ENCODE measurements around the gene RPN1.

The RPN1 gene

DNA sequence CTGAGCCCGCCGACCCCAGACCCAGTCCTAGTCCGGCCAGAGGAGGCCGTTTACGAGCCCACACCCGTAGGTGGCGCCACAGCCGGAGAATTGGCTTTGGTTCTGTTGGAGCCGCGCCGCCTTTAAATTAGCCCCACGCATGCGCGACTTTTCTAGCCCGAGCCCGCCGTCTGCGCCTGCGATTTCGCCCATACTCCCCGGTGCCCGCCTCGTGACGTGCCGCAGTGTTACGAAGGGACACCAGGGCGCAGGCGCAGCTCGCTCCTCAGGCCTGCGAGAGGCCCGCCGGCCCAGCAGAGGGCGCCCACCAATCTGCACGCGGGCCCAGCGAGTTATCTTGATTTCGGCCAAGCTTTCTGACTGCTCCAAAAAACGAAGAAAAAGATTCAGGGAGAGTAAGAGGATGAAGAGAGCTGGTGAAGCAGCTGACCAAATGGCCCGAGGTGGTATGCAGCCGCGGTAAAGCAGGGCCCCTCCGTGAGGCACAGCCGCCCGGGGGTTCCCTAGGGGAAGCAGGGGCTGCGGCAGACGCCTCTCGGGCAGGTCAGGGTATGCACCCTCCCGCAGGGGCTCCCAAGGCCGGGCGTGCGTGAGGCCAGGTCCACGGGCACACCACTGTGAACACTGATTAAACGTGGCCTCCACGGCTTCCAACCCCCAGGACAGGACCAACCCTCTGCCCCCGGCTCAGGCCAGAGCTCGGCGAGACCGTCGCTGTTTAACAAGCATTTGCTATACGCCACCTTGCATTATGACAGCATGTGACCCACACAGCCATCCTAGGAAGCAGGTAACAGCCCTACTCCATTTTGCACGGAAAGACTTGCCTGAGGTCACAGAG, 32.8 kb downstream of the RPN1 start:
- H3K4me1 Mint-ChIP-seq: peaks cover 40% of the 10 kb centered on the region

DNA sequence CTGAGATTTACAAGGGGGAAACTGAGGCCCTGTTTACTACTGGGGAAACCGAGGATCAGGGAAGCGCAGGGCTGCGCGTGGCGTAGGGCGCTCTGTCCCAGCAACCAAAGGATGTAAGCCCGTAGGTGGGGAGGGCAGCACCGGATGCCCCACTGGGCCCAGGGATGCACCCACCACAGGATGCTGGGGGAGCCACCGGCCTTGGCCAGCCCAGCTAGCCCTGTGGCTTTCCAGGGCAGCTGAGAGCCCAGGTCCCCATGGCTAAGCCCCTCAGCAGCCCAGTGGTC, 33.4 kb downstream of the RPN1 start:
- no peak for DNase-seq
- TF ChIP-seq, protein P1, sequence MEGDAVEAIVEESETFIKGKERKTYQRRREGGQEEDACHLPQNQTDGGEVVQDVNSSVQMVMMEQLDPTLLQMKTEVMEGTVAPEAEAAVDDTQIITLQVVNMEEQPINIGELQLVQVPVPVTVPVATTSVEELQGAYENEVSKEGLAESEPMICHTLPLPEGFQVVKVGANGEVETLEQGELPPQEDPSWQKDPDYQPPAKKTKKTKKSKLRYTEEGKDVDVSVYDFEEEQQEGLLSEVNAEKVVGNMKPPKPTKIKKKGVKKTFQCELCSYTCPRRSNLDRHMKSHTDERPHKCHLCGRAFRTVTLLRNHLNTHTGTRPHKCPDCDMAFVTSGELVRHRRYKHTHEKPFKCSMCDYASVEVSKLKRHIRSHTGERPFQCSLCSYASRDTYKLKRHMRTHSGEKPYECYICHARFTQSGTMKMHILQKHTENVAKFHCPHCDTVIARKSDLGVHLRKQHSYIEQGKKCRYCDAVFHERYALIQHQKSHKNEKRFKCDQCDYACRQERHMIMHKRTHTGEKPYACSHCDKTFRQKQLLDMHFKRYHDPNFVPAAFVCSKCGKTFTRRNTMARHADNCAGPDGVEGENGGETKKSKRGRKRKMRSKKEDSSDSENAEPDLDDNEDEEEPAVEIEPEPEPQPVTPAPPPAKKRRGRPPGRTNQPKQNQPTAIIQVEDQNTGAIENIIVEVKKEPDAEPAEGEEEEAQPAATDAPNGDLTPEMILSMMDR (IDR thresholded peaks at IDR 0.05): no peak
- Mint-ChIP-seq H3K27me3 (ENCODE audit: low read depth, poor library complexity) (peaks cover 4% of the 10 kb centered on the region), H3K36me3 (ENCODE audit: low read depth) (peaks cover 31% of the 10 kb centered on the region), H3K4me1 (peaks cover 43% of the 10 kb centered on the region), H3K4me3 (peak overlapping the region; percentile 98), H3K27ac (no peak overlapping the region), H3K9me3 (no peaks in the 10 kb centered on the region)

More for the DNA sequence above, 32.8 kb downstream of the RPN1 start:
- peak overlapping the region; percentile 98 for H3K4me3 Mint-ChIP-seq
- H3K36me3 Mint-ChIP-seq (ENCODE audit: low read depth): peaks cover 32% of the 10 kb centered on the region
- H3K27ac Mint-ChIP-seq: peak overlapping the region; percentile 96
- DNase-seq: peak; percentile 99
- TF ChIP-seq, protein P1 (IDR thresholded peaks at IDR 0.05): peak; percentile 96
- H3K27me3 Mint-ChIP-seq (ENCODE audit: low read depth, poor library complexity): peaks cover under 1% of the 10 kb centered on the region
- H3K9me3 Mint-ChIP-seq: no peaks in the 10 kb centered on the region

DNA sequence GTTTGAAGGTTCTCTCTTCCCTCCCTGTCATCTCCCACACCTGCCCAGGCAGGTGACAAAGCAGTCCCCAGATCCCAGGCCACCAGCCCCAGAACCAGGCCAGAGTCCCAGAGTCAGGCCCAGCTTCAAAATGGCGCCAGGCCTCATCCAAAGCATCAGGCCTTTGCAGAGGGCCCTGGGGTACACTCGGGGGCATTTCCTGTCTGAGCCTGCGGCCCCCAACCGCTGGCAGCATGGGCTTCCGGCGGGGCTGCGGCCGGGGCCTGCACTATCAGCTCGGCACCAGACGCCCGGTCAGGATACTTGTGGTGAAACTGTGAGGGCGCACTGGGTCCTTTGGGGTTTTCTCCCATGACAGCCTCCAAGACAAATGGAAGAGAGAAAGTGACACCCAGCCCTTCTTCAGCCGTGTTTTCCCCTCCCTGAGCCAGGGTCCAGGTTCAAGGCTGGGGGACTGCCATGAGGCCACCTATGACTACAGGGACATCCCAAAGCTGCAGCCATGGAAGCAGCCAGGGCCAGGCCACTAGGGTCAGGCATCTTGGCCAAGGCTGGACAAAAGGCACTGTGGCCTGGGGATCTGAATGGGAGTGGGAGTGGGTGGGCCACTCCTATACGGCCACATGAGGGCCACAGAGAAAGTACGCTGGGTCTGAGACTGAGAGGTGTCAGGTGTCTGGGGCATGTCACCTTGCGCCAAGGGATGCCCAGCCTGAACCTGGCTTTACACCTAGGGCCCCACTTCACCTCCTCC, 33.9 kb downstream of the RPN1 start:
- Mint-ChIP-seq H3K9me3 (no peaks in the 10 kb centered on the region), H3K27ac (no peak overlapping the region), H3K36me3 (ENCODE audit: low read depth) (peaks cover 26% of the 10 kb centered on the region), H3K4me3 (peak overlapping the region; percentile 28), H3K27me3 (ENCODE audit: low read depth, poor library complexity) (peaks cover 4% of the 10 kb centered on the region), H3K4me1 (peaks cover 43% of the 10 kb centered on the region)
- no peak for DNase-seq
- TF ChIP-seq, protein P1 (IDR thresholded peaks at IDR 0.05): no peak

DNA sequence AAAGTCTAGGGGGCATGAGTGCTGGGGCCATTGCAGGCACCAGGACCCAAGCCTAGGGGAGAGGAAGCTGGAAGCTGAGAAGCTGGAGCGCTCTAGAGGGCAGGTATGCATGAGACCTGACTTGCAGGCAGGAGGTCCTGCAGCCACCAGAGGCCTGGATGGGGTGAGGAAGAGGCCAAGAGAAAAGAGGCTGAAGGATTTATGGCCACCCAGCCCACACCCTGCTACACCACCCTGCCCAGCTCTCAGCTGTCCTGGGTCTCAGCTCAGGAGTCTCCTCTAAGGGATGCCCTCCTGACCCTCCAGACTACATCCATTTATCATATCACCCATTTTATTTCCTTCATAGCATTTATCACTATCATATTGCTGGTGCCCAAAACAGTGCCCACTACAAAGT, 36.5 kb downstream of the RPN1 start:
- Mint-ChIP-seq H3K4me3 (no peak overlapping the region), H3K27ac (peak overlapping the region; percentile 32), H3K9me3 (no peaks in the 10 kb centered on the region), H3K27me3 (ENCODE audit: low read depth, poor library complexity) (peaks cover 4% of the 10 kb centered on the region), H3K36me3 (ENCODE audit: low read depth) (peaks cover 4% of the 10 kb centered on the region), H3K4me1 (peaks cover 35% of the 10 kb centered on the region)
- DNase-seq: no peak
- TF ChIP-seq, protein P1 (IDR thresholded peaks at IDR 0.05): no peak

DNA sequence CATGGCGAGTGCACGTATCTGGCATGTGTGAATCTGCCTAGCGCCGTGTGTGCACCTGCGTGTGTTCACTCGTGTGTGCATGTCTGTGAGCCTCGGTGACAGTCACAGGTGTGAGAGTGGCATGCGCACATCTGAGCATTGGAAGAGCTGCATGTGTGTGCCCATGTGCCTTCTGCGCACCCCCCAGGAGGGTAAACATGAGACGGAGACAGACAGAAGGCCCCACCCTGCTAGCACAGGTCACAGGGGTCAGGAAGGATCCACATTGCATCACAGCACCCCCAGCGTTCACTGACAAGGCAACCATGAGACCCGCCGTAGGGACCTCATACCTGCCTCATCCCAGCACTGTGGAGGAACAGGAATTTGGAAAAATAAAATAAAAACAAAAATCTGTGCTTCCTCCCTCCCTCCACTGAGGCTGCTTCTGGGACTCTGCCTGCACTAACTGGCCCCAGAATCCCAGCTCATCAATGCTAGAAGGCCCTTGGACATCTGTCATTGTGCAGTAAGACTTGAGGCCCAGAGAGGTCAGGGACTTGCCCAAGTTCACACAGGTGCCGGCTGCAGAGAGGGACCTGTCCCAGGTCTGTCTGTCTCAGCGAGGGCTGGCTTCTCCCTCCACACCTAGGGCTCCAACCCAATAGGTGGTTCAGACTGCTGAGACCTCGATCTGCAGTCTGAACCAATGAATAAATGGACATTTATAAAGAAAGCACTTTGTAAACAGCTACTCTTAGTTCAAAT, 37.4 kb downstream of the RPN1 start:
- TF ChIP-seq, protein P1 (IDR thresholded peaks at IDR 0.05): no peak
- Mint-ChIP-seq H3K36me3 (ENCODE audit: low read depth) (no peaks in the 10 kb centered on the region), H3K27me3 (ENCODE audit: low read depth, poor library complexity) (peaks cover 4% of the 10 kb centered on the region), H3K27ac (no peak overlapping the region), H3K4me1 (peaks cover 27% of the 10 kb centered on the region), H3K9me3 (no peaks in the 10 kb centered on the region), H3K4me3 (no peak overlapping the region)
- no peak for DNase-seq
